IPS-11a (cell line): ENCODE data around the gene SDCCAG8.
"Not testable (repeated sequence)": the region's sequence is repeated elsewhere in the genome, so short reads cannot be mapped to it uniquely, and the experiment has no call there.

ENCODE experiments used
- H3K4me3 ChIP-seq: one replicate; pipeline ENCODE4 v1.5.1; 2013; ENCODE audit warnings: low read depth, low read length, control low read depth

The SDCCAG8 gene

DNA sequence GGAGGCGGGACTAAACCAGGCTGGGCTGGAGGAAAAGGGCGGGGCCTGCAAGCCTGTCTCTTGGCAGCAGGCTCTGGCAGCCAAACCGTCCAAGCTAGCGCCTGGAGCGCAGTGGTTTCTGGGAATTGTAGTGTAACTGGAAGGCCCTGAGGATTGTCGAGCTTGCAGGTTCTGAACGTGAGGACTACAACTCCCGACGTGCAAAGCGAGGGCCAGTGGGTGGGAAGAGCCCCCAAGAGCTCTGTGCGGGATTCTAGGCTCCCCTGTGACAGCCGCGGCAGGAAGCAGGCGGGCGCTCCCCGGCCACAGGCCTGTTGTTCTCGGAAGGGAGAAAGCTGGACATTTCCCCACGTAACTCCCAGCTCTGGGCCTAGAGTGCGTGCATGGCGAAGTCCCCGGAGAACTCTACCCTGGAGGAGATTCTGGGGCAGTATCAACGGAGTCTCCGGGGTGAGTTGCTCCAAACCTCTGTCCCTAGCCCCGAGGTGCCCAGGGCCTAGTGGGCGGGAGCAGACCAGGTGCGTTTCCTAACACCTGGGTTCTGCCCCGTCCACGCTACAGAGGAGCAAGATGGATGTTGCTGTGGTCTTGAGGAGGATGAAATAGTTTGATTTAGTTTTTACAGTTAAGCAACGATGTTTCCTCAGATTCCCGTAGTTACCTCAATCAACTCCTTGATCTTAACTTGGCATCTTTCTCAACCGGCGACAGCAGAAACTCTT lies at the start of gene SDCCAG8:
TSS of gene SDCCAG8 (plus strand) at position 251 of the 722 bp plus-strand sequence. CDS start at position 384, 133 bp downstream.
- H3K4me3 ChIP-seq, result peak within 1 kb of the TSS; percentile 82

DNA sequence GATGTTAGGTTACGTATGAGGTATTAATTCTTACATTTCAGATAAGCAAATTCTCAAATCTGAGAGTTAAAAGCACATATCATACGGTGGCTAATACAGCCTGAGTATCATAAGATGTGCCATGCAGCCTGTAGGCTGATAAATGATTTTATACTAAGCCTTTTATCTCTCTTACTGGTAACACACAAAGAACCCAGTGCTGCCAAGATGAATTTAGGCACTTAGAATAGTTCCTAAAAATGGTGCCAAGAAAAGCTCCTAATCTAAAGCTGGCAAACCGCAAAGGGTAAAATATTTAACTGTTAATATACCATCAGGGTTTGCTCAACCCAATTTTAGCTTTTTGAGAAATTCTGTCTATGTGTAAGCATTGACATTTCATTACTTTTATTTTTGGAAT lies 43.9 kb upstream of the SDCCAG8 start:
- H3K4me3 ChIP-seq, result not testable (repeated sequence)

DNA sequence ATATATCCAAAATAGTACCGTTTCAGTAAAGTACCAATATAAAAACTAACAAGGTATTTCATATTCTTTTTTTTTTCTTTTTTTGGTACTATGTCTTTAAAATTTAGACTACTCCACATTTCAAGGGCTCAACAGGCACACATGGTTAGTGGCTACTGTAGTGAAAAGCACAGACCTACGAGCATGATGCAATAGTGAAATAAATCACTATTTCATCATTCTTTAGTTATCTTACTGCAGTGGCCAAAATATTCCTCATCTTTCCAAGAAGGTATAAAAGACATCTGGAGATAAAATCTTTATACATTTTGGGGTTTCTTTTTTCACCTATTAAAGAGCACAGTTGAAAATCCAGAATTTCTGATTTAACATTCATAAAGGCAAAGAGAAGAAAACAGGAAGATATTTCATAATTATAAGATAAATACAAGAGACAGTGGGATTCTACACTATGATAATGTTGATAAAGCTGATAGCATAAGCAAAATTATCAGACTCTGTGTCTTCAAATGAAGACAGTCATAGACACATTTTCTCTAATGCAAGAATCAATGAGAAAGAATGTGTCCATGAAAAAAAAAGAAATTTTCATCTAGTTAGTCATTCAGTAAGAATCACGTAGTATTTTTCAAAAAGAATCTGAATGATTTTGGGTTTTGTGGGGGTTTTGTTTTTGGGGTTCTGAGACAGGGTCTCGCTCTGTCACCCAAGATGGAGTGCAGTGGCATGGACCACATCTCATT lies 42.6 kb upstream of the SDCCAG8 start:
- no peak overlapping the region for H3K4me3 ChIP-seq

DNA sequence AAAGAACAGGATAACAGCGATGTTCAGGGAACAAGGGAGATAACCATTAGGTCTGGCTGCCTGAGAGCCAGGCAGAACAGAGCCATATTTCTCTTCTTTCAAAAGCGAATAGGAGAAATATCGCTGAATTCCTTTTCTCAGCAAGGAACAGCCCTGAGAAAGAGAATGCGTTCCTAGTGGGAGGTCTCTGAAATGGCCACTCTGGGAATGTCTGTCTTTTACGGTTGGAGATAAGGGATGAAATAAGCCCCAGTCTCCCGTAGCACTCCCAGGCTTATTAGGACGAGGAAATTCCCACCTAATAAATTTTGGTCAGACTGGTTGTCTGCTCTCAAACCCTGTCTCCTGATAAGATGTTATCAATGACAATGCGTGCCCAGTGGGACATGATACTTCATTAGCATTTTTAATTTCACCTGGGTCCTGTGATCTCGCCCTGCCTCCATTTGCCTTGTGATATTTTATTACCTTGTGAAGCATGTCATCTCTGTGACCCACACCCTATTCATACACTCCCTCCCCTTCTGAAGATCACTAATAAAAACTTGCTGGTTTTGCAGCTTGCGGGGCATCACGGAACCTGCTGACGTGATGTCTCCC lies 40.5 kb upstream of the SDCCAG8 start:
- H3K4me3 ChIP-seq, result not testable (repeated sequence)

DNA sequence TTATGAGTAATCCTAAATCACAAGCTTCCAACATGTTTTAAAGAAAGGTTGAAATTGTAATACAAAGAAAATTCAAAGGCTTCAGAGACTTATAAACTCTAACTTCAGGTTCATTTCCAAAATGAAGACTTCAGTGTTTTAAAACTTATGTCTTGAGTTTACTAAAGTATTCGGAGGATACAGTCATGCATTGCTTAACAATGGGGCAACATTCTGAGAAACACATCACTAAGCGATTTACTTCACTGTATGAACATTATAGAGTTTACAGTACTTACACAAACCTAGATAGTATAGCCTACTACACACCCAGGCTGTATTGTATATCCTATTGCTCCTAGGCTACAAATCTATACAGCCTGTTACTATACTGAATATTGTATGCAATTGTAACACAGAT lies 39.1 kb upstream of the SDCCAG8 start:
- no peak overlapping the region for H3K4me3 ChIP-seq

DNA sequence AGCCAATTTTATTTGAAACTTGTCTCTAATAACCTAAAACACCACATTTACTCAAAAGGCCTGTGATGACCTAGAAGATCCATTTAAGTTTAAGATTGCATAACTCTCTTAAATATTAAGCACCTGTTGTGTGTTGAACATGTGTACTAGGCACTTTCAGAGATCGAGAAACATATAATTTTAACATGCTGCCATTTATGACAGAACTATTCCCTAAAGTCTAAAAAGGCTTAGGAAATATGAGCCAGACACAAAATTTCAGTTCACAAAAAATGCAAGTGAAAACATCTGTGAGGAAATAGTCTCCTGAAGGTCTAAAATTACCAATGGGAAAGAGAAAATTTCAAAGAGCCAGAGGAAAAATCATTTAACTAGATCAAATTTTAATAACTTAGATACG lies 38.5 kb upstream of the SDCCAG8 start:
- H3K4me3 ChIP-seq, result no peak overlapping the region

DNA sequence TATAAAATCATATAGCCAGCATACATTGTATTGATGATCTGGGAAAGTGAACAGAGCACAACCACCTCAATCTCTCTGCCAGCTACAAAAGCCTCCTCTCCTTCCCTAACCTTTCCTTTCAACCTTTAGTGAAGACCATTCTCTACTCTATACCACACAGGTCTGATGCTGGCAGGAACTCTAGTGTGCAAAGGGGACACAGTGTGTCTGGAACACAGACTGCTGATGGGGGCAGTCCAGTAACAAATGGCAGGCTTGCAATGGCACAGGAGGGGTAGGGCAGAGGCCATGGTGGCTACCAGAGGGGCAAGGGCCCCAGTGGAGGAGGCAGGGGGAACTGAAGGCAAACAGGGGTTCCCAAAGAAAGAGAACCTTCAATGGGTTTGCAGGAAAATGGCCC lies 37.8 kb upstream of the SDCCAG8 start:
- no peak overlapping the region for H3K4me3 ChIP-seq

DNA sequence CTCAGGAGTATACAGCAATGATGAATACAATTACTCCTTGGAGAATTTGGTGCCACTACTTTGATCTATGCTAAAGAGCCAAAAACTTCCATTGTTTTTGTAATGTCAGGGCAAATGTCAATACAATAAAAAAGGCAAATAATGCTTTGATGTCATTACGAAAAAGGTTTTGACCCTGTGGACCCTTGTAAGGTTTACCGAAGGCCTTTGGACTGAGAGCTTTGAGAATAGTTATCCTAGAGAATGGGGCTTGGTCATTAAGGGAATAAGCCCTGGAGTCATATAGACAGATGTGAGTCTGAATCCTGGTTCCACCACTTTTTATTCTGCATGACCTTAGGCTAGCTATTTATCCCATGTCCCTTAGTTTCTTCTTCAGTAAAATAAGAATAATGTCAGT lies 28.2 kb upstream of the SDCCAG8 start:
- no peak overlapping the region for H3K4me3 ChIP-seq

DNA sequence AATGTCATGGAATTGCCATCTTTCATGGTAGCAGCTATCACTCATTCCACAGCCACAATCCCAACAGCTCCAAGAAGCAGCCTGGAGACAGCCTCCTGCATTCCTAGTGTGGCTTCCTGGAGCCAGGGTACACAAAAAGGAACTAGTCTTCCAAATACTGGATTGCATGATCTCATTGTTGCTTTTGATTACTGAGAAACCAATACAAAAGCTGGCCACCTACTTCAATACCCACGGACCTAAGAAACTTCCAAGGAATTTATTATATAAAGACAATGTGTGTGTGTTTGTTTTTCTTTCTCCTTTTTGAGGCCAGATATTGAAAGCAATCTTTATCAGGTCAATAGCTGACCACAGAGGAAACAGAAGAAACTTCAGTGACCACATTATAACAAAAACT lies 26.3 kb upstream of the SDCCAG8 start:
- no peak overlapping the region for H3K4me3 ChIP-seq

DNA sequence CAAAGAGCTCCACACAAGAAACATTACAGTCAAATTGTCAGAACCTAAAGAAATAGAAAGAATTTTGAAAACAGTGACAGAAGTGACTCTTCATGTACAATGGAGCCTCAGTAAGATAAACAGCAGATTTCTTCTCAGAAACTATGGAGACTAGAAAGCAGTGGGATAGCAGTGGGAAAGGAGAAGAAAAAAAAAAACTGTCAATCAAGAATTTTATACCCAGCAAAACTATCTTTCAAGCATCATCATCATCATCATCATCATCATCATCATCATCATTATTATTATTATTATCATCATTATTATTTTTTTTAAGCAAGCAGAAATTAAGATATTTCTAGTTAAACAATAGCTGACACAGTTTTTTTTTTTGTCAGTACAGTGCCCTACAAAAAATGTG lies 24.9 kb upstream of the SDCCAG8 start:
- no peak overlapping the region for H3K4me3 ChIP-seq

DNA sequence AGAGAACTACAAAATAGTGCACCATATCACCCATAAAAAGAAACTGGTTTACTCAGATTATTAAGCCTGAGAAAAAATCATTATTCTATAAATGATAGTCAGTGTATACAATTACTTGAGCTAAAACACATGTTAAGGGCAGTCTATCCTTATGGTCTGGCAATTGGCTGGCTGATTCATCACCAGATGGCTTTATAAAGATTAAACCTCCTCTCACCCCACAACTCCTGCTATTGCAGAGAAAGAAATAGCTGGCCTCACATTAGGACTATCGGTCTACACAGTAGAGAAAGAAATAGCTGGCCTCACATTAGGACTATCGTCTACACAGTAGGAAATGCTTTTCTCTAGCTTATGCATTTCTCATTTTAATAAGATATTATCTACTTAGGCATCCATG lies 21.9 kb upstream of the SDCCAG8 start:
- H3K4me3 ChIP-seq, result no peak overlapping the region

DNA sequence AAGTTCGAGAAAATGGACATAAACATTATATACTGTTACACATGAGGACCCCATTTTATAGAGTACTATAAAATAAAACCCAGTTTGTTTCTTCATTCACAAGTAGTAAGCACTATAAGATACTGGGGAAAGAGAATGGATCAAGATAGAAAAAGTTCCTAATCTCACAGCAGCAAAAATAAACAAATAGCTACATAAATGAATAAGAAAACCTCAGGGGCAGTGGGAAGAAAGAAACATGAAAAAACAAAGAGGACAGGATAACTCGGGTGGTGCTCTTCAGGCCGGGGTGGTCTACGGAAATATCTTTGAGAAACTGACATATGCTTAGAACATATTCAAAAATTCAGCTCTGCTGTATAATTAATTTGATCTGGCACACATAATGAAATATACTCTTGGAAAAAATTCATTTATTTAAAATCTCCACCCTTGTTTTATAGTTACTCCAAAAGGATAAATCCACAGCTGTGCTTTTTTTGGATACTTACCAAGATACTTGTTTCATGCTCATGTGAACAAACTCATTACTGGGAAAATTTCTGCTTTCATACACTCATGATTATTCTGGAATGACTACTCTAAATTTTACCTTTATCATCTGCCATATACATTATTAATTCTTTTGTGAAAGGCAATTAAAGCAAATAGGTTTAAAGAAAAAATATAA lies 20.7 kb upstream of the SDCCAG8 start:
- no peak overlapping the region for H3K4me3 ChIP-seq

DNA sequence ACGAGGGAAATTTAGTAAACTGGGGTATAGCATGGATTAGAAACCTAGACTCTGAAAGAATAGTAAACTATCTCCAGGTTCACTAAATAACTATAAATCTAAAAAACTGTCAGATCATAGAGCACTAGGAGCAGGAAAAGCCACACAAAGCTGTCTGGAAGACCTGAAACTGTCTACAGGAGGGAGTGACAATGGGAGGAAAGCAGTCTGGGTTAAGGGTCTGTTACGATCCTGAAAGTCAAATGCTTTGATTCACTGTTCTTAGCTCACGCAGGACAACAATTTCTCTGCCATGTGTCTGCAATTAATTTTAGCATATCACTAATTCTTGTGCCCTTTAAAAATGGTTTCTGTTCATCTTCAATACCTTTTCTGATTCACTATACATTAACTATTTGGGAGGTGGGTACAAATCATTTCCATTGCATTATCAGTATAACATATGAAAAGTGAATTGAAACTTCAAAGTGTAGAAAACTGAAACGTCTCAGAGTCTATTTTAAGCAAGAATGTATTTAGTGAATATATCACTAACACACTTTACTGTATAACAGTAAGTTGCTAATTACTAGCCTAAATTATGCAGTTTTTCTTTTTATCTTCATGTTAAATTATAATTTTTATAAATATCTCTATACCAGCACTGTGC lies 19.1 kb upstream of the SDCCAG8 start:
- H3K4me3 ChIP-seq, result no peak overlapping the region

DNA sequence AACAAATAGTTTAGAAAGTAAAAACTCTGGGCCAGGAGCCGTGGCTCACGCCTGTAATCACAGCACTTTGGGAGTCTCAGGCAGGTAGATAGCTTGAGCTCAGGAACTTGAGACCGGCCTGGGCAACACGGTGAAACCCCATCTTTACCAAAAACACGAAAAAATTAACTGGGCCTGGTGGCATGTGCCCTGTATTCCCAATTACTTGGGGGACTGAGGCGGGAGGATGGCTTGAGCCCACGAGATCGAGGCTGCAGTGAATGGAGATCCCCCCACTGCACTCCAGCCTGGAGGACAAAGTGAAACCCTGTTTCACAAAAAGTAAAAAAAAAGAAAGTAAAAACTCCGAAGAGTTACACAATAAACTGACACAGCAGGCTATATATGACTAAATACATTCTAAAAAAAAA lies 11.4 kb upstream of the SDCCAG8 start:
- H3K4me3 ChIP-seq, result no peak overlapping the region

DNA sequence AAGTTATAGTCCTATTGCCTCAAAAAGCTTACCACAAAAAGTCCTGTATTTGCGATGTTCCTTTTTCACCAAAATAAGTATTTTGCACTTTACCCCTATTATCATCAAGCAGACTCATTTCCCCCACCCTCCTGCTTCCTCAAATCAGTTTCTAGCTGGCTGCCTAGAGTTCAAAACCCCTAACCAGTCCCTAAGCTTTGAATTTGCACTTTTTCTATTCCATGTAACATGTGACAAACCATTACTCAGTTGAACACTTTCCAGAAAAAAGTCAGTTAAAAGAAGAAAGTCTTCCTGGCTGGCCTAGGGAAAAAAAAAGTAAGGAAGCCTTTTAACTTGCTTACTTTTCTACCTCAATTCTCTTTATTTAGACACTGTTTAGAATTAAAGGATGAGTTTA lies 8.9 kb upstream of the SDCCAG8 start:
- H3K4me3 ChIP-seq, result no peak overlapping the region

DNA sequence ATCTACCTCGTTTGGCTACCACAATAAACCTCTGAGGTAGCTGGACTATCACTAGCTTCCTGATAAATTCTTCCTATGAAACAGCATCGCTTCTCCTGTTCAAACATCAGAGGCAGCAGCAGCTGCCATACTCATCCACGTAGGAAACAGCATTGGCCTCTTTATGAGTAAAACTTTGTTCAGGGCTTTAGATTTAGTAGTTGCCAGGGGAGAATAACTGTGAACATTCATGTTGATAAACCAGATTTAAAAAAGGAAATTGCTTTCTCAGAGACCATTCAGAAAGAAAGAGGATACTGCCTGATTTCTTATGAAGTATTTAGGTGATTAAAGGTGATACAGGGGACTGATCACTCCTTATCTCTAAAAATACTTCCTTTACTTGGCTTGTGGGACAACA lies 7.9 kb upstream of the SDCCAG8 start:
- H3K4me3 ChIP-seq, result no peak overlapping the region

DNA sequence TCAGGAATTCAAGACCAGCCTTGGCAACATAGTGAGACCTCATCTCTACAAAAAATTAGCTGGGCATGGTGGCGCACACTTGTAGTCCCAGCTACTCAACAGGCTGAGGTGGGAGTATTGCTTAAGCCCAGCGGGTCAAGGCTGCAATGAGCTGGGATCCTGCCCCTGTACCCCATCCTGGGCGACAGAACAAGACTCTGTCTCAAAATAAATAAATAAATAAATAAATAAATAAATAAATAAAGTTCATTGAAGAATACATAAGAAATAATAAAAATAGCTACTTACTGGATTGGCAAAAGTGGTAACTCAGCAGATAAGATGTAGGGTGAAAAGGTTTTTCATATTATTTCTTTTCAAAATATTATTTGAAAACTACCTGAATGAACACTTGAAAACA lies 6.6 kb upstream of the SDCCAG8 start:
- no peak overlapping the region for H3K4me3 ChIP-seq

DNA sequence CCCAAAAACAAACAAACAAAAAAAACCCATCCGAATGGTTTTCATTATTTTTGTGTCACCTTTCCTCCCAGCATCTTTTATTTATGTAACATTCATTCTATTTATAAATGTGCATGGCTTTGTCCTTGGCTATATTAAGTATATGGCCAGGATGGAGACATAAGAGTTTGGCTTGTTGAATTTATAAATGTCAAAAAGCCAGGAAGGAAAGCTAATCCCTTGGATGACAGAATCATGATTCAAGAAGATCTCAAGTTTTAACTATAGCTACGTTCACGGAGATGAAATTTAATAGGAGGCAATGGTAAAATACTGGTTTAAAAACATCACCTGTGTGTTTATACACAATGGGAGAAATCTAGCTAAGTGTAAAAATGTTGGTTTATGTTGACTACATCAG lies 5.7 kb upstream of the SDCCAG8 start:
- H3K4me3 ChIP-seq, result no peak overlapping the region

DNA sequence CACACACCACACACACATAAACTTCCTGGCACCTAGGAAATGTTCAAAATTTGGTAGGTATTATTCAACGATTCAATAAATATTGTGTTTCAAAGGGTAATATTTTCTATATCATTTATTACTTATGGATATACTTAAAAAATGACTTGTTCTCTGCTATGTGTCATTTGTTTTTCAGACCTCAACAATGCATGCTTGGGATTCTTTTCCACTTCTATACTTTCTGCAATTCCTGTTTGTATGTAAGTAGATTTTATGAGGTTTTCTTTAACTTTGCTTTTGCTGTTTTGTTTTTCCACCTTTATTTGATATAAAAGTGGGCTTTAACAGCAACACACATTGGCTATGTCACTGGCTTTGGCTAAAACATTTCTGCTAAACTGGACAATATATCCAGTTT lies 4.3 kb upstream of the SDCCAG8 start:
- H3K4me3 ChIP-seq, result no peak overlapping the region

DNA sequence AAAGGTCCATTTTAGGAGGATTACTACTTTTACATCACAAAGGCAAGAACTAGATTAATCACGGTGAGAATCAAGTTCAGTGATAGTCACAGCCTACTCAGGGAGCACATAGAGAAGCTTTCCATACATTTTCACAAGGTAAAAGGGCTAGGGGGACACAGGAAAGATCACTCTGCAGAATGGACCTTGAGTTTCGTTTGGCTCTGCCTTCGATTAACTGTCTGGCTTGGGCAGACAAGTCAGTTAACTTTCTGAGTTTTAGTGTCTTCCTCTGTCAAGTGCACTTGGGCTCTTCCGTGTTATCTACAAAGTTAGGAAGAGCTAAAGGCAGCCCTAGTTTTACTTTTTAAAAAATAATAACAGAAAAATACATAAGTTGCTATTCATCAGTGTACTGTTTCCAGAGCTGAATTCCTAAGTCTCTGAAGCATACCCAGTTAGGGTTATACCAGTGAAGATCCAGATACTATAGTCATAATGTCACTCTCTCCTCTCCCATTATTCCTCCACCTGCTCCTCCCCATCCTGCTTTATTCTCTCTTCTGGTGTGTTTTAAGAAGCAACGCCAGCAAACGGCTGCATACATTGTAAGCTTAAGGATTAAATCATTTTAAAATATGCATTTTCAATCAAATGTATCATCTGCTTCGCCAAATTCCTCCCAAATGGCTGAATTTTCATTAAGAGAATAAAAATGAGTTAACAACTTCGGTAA lies 2.5 kb upstream of the SDCCAG8 start:
- peak overlapping the region; percentile 82 for H3K4me3 ChIP-seq

DNA sequence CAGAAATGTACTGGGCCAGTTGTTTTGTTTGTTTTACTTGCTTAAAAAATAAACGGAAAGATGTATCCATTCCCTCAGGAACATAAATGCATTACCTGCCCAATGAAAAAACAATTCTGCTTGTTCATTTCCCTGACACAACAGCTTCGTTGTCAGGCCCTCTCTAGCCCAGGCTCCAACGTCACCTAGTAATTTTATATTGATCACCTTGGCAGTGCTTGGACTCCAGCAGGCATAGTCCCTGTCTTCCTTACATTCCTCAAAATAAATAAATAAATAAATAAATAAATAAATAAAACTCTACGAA lies 2.0 kb upstream of the SDCCAG8 start:
- H3K4me3 ChIP-seq, result peak overlapping the region; percentile 82
